Parathyroid adenoma (tissue), 2 donors: ENCODE measurements around the gene NHS.

Source experiments
- H2AFZ ChIP-seq: fragments of 300-600 bp; sonication (generic); one replicate; pipeline ENCODE4 v1.7.0; 2017; ENCODE audit warnings: antibody characterized with exemption, mild to moderate bottlenecking
- H3K27ac ChIP-seq: fragments of 300-600 bp; sonication (generic); one replicate; pipeline ENCODE4 v1.7.0; 2017
- H3K27me3 ChIP-seq: fragments of 300-600 bp; sonication (generic); one replicate; pipeline ENCODE4 v1.7.0; 2017; ENCODE audit warnings: low read length; ENCODE audit not compliant: control insufficient read depth, insufficient read depth
- H3K36me3 ChIP-seq: fragments of 300-600 bp; sonication (generic); one replicate; pipeline ENCODE4 v1.7.0; 2017; ENCODE audit warnings: low read length; ENCODE audit not compliant: control insufficient read depth, insufficient read depth
- H3K4me1 ChIP-seq: fragments of 300-600 bp; sonication (generic); one replicate; pipeline ENCODE4 v1.7.0; 2017; ENCODE audit warnings: control low read depth
- H3K4me2 ChIP-seq: fragments of 300-600 bp; sonication (generic); one replicate; pipeline ENCODE4 v1.7.0; 2017; ENCODE audit warnings: low read length
- H3K4me3 ChIP-seq: fragments of 300-600 bp; sonication (generic); one replicate; pipeline ENCODE4 v1.7.0; 2017; ENCODE audit warnings: low read depth, low read length
- H3K79me2 ChIP-seq: fragments of 300-600 bp; sonication (generic); one replicate; pipeline ENCODE4 v1.7.0; 2017; ENCODE audit warnings: control low read depth
- H3K9ac ChIP-seq: fragments of 300-600 bp; sonication (generic); one replicate; pipeline ENCODE4 v1.7.0; 2017; ENCODE audit warnings: mild to moderate bottlenecking
- H3K9me3 ChIP-seq: fragments of 300-600 bp; sonication (generic); one replicate; pipeline ENCODE4 v1.7.0; 2017; ENCODE audit warnings: low read length; ENCODE audit not compliant: control insufficient read depth
- TF ChIP-seq, protein P1 (sequence below): fragments of 300-600 bp; sonication (generic); IDR thresholded peaks from one replicate; pipeline ENCODE4 v1.7.0; 2017; ENCODE audit warnings: antibody characterized with exemption, mild to moderate bottlenecking
- donor health status: primary hyperparathyroidism.

NHS gene

DNA sequence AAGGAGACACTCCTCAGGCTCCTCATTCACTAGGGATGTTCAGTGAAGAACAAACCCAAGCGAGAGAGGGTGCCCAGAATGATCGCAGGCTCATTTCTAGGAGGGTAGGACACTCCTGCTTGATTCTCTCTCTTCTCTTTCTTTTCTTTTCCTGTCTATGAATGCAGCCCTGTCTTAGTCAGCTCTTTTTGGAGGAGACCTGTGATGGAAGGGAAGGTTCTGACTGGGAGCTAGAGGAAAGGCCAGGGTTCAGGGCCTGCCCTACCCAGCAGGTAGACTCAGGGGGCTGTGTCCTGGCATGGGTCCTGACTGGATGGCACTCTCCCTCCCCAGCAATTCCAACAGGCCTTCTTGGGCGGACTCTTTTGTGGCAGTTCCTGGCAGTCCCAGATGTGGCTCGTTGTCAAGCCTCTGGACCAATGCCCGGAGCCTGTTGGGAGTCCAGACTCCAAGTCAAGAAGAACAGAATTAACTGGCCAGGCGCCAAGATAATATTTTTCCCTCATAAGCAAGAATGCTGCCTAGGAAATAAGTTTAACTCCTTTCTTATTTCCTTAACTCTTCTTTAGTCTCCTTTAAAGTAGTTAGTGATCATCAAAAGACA, 222.9 kb downstream of the NHS start:
- Histone ChIP-seq H3K4me3 (no peak overlapping the region), H3K79me2 (no peaks in the 10 kb centered on the region), H3K36me3 (no peaks in the 10 kb centered on the region), H3K27me3 (no peaks in the 10 kb centered on the region), H3K27ac (peak overlapping the region; percentile 32), H3K4me2 (no peak overlapping the region), H2AFZ (no peak overlapping the region), H3K4me1 (peaks cover 3% of the 10 kb centered on the region), H3K9me3 (no peaks in the 10 kb centered on the region), H3K9ac (no peak overlapping the region)
- TF ChIP-seq, protein P1, sequence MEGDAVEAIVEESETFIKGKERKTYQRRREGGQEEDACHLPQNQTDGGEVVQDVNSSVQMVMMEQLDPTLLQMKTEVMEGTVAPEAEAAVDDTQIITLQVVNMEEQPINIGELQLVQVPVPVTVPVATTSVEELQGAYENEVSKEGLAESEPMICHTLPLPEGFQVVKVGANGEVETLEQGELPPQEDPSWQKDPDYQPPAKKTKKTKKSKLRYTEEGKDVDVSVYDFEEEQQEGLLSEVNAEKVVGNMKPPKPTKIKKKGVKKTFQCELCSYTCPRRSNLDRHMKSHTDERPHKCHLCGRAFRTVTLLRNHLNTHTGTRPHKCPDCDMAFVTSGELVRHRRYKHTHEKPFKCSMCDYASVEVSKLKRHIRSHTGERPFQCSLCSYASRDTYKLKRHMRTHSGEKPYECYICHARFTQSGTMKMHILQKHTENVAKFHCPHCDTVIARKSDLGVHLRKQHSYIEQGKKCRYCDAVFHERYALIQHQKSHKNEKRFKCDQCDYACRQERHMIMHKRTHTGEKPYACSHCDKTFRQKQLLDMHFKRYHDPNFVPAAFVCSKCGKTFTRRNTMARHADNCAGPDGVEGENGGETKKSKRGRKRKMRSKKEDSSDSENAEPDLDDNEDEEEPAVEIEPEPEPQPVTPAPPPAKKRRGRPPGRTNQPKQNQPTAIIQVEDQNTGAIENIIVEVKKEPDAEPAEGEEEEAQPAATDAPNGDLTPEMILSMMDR: no peak

DNA sequence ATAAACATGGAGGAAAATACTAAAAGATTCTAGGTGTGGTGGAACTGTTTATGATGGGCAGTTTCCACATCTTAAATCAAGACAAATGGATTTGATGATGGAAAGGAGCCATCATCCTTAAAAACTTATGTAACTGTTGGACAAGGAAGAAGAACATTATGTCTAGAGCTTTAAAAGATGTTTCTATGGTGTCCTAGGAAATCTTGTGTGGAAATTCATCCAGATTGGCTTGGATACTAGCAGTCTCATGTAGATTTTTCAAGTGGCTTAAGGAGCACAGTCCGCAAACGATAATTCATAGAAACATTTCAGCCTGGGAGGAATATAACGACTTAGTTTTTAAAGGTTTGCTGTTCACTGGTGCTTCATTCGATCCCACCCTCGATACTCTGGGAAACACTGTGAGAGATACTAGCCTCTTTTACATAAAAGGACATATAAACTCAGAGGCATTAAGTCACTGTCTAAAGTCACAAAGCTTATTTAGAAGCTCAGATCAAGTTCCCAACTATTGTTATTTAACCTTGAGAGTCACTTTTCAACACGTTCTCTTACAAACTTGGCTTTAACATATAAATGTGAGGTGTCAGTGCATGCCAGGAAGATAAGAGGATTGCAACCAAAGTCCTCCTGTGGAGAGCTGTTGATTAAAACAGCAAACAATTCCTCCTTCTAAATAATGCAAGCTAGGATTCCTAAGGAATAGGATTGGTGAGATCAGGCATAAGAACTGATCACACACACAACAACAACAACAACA, 226.6 kb downstream of the NHS start:
- no peaks in the 10 kb centered on the region for H3K79me2 ChIP-seq
- TF ChIP-seq, protein P1: no peak

DNA sequence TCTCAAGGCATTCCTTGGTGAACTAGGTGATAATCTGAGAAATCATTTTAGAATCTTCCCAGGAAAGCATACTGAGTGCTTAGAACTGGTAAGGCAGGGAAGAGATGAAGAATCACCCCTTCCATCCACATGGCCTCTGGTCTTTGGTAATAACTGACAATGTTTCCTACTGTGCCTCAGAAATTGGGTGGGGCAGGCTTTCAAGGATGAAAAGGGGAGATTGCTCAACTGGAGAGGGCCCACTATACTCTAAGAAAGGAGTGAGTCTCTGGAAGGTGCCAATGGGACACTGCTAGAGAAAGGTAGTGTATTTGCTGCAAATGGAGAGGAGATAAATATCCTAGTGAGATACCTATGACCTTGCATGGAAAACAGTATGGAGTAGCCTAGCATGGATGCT, 227.2 kb downstream of the NHS start:
- Histone ChIP-seq H3K9ac (no peak overlapping the region), H3K4me1 (peaks cover 10% of the 10 kb centered on the region), H3K27me3 (no peaks in the 10 kb centered on the region), H2AFZ (no peak overlapping the region), H3K4me3 (no peak overlapping the region), H3K79me2 (no peaks in the 10 kb centered on the region), H3K9me3 (no peaks in the 10 kb centered on the region), H3K4me2 (no peak overlapping the region), H3K36me3 (no peaks in the 10 kb centered on the region), H3K27ac (no peak overlapping the region)
- TF ChIP-seq, protein P1: no peak

More for the DNA sequence above, 226.6 kb downstream of the NHS start:
- Histone ChIP-seq H3K9ac (no peak overlapping the region), H3K9me3 (no peaks in the 10 kb centered on the region), H3K36me3 (no peaks in the 10 kb centered on the region), H3K27ac (no peak overlapping the region), H3K27me3 (no peaks in the 10 kb centered on the region), H3K4me3 (no peak overlapping the region), H3K4me1 (peaks cover 10% of the 10 kb centered on the region), H3K4me2 (no peak overlapping the region), H2AFZ (no peak overlapping the region)

DNA sequence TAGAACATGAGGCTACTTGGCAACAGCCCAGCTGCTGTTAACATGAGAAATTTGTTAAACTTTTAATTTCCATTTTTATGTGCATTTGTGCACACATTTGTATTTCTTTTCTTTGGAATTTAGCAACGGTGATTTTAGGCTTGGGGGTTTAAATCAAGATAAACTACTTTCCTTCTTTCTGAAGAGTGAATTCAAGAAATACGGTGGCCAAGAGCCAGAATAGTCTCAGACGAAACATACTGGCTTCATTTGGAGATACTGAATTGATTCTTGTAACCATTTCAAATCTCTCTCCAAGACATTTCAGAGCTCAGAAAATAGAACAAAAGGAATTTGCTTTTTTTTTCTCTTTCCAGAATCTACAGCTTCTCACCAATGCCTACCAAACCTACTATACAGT, 228.2 kb downstream of the NHS start:
- Histone ChIP-seq H3K4me2 (no peak overlapping the region), H3K9me3 (no peaks in the 10 kb centered on the region), H3K79me2 (no peaks in the 10 kb centered on the region), H2AFZ (no peak overlapping the region), H3K27ac (no peak overlapping the region), H3K36me3 (no peaks in the 10 kb centered on the region), H3K9ac (no peak overlapping the region), H3K4me1 (peaks cover 7% of the 10 kb centered on the region), H3K27me3 (no peaks in the 10 kb centered on the region), H3K4me3 (no peak overlapping the region)
- TF ChIP-seq, protein P1: no peak
